T-helper 2 cell treated with Interferon-gamma antibody and Interleukin-4, amounts not matched to agents 100 ng/mL and 5 ng/mL, for 36 hours (primary cell): ENCODE measurements around the gene ARSD. TPM values are rescaled to one million over a fixed set of nuclear protein-coding genes. Genes with fewer than 3 reads are reported as not detected.
"Not testable (repeated sequence)": the region's sequence is repeated elsewhere in the genome, so short reads cannot be mapped to it uniquely, and the experiment has no call there.

Source experiments
- intact Hi-C: fragments of 100-400 bp; cut with micrococcal nuclease; formaldehyde crosslinking; loops from one replicate; pipeline ENCODE4 v1.15.1; 2023
- total RNA-seq: library from RNA; stranded (reverse); gene quantifications from 2 replicates; pipeline ENCODE4 v1.2.3, GENCODE V29; 2022

The ARSD gene
- 4.1 and 4.9 TPM in 2 replicates for total RNA-seq

GRCh38 chrX:2928583-2929434 is at the start of gene ARSD:
Gene ARSD (minus strand): TSS chrX:2929339. CDS start chrX:2929275, 64 bp downstream.
- intact Hi-C loops: no loop called here

- intact Hi-C loops: not testable (repeated sequence)
These were observed 49.5 kb upstream of the ARSD start for GRCh38 chrX:2978639-2979038.

- intact Hi-C loops: no loop called here
These were observed 45.8 kb upstream of the ARSD start for GRCh38 chrX:2974961-2975360.

GRCh38 chrX:2972391-2972790 is 43.3 kb upstream of the ARSD start:
- intact Hi-C loops: no loop called here

GRCh38 chrX:2969021-2969420 is 39.9 kb upstream of the ARSD start:
- intact Hi-C loops: no loop called here

- intact Hi-C loops: no loop called here
These were observed 39.1 kb upstream of the ARSD start for GRCh38 chrX:2967998-2968909.

GRCh38 chrX:2967584-2967983 is 38.4 kb upstream of the ARSD start:
- intact Hi-C loops: no loop called here

- intact Hi-C loops: no loop called here
These were observed 37.9 kb upstream of the ARSD start for GRCh38 chrX:2967012-2967411.

GRCh38 chrX:2965965-2966364 is 36.8 kb upstream of the ARSD start:
- intact Hi-C loops: no loop called here

GRCh38 chrX:2963992-2964794 is 35.1 kb upstream of the ARSD start:
- intact Hi-C loops: not testable (repeated sequence)

GRCh38 chrX:2963449-2963848 is 34.3 kb upstream of the ARSD start:
- intact Hi-C loops: not testable (repeated sequence)

GRCh38 chrX:2962381-2962780 is 33.2 kb upstream of the ARSD start:
- intact Hi-C loops: no loop called here

- intact Hi-C loops: no loop called here
These were observed 31.8 kb upstream of the ARSD start for GRCh38 chrX:2960861-2961515.

GRCh38 chrX:2958199-2958598 is 29.1 kb upstream of the ARSD start:
- intact Hi-C loops: no loop called here

- intact Hi-C loops: no loop called here
These were observed 26.7 kb upstream of the ARSD start for GRCh38 chrX:2955838-2956237.

- intact Hi-C loops: no loop called here
These were observed 26.1 kb upstream of the ARSD start for GRCh38 chrX:2955281-2955680.

GRCh38 chrX:2954541-2954940 is 25.4 kb upstream of the ARSD start:
- intact Hi-C loops: no loop called here

GRCh38 chrX:2937942-2938341 is 8.8 kb upstream of the ARSD start:
- intact Hi-C loops: not testable (repeated sequence)

- intact Hi-C loops: no loop called here
These were observed 5.9 kb upstream of the ARSD start for GRCh38 chrX:2934715-2935710.
